Stimulated activated CD4-positive, alpha-beta T cell treated with anti-CD3 and anti-CD28 coated beads, Interleukin-15, amount 100 ng/mL, for 1 hour (primary cell): ENCODE data around the gene SGMS1.
"Not testable (repeated sequence)": the region's sequence is repeated elsewhere in the genome, so short reads cannot be mapped to it uniquely, and the experiment has no call there.

ENCODE experiments used
- DNase-seq, 2 donors: peaks; one replicate each; pipeline ENCODE4 v3.0.0-alpha.2; 2020; ENCODE audit warnings: low read depth in 1 of 2, low spot score in 1 of 2

The SGMS1 gene

DNA sequence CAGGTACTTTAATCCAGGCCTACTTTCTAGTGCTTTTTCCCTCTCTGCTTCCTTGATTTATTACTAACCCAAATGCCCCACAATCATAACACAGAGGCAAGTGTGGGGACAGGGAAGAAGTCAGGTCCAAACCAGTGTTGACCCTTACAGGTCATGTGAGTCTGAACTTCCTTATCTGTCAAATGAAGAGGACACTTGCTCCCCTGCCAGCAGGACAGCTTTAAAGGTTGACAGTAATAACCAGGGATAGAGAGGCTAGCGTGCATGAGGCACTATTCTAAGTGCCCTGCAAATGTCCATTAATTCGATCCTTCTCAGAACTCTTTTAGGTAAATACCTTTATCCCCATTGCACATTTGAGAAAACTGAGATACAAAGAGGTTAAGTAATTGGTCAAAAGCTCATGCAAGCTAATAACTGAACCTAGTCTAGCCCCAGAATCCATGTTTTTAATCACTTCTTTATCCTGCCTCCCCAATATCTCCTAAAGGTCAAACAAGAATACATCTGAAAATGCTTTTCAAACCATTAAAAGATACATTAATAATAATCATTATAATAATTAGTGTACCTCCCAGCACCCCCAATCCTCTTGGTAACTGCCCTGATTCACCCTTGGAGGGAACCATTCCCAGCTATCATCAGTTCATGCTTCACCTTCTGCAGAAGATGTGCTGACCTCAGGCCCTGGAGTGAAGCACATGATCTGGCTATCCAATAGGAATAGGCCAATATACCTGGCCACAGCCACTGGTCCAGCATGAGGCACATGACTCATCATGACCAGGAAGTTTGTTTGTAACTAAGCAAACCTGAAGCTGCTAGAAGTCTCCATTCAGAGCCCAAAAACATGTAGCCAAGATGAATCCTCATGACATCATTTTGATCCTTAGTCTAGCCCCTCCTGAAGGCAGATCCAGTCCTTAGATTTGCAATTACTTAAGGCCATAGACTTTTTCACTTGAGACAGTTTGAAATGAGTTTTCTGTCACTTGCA, 40.7 kb downstream of the SGMS1 start:
- no peak for DNase-seq

DNA sequence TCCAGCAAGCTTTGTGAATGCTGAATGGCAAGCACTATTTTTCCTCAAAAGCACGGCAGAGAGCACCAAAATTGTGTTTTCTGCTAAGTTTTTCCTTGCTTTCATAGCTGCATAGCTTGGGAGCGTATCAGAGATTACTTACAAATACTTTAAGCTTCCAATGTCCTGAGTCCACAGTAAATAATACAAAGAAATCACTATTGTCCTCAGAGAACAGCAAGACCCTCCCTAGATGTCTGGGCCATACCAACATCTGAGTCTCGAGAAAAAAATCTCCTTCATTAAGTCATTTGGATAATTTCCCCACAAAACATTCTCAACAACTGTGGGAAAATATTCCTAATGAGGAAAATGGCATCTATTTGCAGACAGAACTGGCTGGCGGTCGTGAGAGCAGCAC, 41.7 kb downstream of the SGMS1 start:
- no peak for DNase-seq

DNA sequence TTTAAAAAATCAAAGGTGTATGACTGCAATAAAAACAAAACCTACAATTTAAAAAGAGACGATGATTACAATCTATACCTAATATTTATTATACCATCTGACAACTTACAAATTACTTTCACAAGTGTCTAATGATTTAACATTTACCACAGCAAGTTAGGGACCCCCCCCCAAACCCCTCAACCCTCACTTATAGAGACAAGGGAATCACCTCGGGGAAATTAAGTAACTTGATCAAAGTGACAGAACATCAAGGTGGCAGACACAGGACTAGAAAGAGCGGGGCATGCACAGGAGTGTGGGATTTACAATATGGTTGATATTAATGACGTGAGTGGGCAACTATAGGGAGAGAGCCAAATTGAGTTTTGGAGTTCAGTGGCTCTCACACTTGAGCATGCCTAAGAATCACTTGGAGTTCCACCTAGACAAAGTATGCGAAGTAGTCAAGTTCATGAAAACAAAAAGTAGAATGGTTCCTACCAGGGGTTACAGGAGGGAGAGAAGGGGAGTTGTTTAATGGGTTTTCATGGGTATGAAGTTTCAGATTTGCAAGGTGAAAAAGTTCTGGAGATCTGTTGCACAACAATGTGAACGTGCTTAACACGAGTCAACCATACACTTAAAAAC, 43.4 kb downstream of the SGMS1 start:
- no peak for DNase-seq

DNA sequence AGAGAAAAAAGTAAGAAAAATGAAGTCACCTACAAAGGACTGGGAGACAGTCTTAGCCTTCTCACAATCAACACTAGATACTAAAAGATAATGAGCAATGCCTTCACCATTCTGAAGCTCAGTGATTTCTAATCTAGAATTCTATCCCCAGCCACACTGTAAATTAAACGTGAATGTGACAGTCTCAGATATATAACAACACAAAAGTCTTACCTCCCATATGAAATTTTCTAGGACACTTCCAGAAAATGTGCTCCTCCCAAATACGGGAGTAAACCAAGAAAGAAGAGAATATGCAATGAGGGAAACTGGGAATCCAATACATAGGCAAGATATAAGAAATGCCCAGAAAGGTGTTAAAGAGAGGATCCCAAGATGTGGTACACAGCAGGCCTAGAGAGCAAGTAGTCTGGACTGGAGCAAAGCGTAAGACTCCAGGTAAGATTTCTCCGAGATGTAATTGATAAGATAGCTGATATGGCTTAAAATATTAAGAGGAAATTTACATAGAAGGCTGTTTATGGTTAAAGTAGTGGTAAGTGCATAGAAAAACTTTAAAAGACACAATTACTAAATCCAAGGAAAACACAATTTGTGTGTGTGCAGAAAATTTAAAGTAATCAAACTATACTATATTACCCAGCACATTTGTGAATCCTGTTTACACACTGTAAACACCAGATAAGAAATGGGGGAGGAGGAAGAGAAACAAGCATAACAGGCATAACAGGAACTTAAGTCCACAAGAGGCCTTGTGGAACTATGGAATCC, 44.1 kb downstream of the SGMS1 start:
- no peak for DNase-seq

- no peak for DNase-seq
Measured at GRCh38 chr10:50578949-50579348, 44.8 kb downstream of the SGMS1 start.

DNA sequence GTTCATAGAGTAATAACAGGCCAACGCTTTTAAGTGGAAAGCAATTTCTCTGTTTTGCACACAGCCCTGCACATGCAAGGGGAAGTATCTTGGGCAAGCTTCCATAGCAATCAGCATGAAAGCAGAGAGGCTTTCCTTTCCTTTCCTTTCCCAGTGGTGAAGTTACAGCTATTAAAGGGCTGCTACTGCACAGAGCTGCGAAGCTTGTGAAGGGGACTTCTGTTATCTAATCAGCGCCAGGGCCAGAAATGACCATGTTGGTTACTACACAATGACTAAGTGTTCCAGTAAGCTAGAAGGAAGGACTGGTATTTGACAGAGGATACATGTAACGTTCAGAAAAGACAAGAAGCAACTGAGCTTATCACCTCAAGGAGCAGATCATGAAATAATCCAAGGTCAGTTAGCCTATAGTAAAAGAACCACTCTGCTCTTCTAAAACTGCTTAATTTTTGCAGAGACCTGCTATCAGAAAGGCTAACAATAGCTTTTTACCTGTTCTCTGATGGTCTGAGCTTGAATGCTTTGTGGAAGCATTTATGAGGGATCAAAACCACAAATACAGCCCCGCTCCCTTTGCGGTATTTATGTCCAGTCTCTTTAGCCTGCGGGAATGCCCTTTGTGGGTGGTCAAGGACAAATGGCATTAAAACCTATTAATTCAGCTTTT, 45.9 kb downstream of the SGMS1 start:
- DNase-seq: no peak

- DNase-seq: no peak
Measured at GRCh38 chr10:50577010-50577409, 46.7 kb downstream of the SGMS1 start.

- DNase-seq: no peak
Measured at GRCh38 chr10:50576245-50576815, 47.4 kb downstream of the SGMS1 start.

DNA sequence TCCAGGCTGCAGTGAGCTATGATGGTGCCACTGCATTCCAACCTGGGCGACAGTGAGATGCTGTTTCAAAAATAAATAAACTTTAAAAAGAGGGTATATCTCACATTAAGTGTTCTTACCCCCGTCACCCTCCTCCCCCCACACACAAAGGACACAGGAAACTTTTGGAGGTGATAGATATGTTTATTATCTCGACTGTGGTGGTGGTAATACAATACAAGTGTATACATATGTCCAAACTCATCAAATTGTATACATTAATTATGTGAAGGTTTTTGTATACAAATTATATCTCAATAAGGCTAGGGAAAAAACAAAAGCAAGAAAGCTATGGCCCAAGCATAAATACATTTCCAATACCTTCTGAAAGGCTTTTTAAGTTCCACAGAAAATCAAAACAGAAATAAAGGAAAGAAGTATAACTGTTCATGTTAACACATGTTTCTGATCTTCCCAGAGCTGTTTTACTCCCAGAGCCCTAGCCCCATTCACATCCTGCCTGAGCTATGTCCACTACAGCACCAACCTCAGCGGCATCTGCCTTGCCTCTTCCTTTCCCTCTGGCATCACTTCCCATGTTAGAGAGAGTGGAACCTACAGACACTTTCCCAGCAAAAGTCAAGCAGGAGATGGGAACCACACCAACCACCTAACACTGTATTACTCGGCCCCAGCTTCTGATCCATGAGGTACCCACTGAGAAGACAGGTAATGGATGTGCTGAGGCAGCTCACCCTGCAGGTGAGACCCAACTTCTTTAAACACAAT, 48.1 kb downstream of the SGMS1 start:
- no peak for DNase-seq

GRCh38 chr10:50574931-50575330, 48.8 kb downstream of the SGMS1 start:
- no peak for DNase-seq

- DNase-seq: no peak
Measured at GRCh38 chr10:50574305-50574704, 49.5 kb downstream of the SGMS1 start.

DNA sequence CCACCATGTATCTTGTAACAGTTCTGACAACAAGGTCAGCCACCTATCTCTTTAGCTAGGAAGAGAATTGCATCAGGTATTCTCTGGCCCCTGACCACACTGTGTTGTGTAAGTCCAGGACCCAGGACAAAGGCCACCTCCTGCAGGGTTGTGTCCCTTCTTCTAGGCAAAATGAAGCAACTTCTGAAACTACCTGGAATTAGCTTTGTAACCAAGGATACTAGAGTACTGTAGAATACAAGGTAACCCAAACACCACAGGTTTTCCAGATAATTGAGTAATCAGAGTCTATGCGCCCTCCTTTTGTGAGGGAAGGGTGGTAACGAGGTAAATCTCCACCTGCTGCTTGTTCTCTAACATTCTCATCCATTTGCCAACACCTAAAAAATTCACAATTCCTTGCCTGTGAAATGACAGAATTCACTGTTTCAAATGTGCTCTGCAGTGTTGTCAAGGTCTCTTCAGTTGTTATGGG, 51.7 kb downstream of the SGMS1 start:
- DNase-seq: no peak

DNA sequence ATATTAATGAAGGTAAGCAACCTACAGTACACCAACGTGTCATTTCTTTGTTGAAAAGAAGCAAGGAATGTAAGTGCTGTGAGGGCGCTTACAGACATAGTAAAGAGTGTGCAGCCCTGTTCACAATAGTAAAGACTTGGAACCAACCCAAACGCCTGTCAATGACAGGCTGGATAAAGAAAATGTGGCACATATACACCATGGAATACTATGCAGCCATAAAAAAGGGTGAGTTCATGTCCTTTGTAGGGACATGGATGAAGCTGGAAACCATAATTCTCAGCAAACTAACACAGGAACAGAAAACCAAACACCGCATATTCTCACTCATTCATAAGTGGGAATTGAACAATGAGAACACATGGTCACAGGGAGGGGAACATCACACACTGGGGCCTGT, 55.0 kb downstream of the SGMS1 start:
- DNase-seq: not testable (repeated sequence)

DNA sequence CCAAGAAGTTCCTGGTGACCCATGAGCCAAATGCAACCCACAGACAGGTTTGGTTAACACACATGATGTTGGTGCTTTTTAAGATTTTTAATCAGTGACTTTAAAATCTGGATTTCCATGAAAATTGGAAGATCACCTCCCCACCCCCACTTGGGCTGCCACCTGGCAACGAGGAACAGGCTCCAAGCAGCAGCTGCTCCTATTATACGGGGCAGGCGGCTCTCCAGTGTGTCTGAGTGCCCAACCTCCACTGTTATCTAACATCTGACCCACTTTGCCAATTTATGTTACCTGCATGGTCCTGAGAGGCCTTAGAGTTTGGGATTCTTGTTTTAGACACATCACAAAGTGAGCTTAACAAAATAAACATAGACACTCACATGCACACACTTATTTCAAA, 56.4 kb downstream of the SGMS1 start:
- no peak for DNase-seq

GRCh38 chr10:50566150-50566549, 57.6 kb downstream of the SGMS1 start:
- no peak for DNase-seq

- no peak for DNase-seq
Measured at GRCh38 chr10:50565301-50566083, 58.3 kb downstream of the SGMS1 start.

- no peak for DNase-seq
Measured at GRCh38 chr10:50563906-50564305, 59.9 kb downstream of the SGMS1 start.

GRCh38 chr10:50561816-50562215, 61.9 kb downstream of the SGMS1 start:
- DNase-seq: no peak

DNA sequence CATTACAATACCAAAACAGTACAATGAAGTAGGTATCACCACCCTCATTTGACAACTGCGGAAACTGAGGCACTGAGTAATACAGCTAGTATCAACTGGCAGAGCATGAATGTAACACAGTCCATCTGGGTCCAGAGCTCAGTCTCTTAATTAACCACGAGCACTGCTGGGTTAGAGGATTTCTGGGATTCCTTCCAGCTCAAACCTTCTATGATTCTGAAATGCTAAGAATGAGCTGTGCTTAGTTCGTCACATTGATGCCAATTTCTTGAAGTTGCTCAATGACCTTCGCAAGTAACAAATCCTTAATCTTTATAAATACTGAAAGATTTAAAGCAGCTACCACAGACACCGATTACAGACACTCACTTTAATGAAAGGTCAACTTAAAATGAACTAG, 62.5 kb downstream of the SGMS1 start:
- DNase-seq: no peak
